MM.1S (cell line): ENCODE results near the gene DNAJC17.
A peak's percentile ranks its signal among the peaks of the same experiment; 100 is the strongest.

Experiments
- DNase-seq: peaks from one replicate; pipeline ENCODE4 v3.0.0-alpha.2; 2015
- H2AFZ ChIP-seq: fragments of 300-600 bp; sonication (generic); 2 replicates; pipeline ENCODE4 v1.6.0; 2016; ENCODE audit warnings: antibody characterized with exemption, low read length
- H3F3A ChIP-seq: fragments of 300-600 bp; sonication (generic); 2 replicates; pipeline ENCODE4 v1.6.1; 2016; ENCODE audit warnings: mild to moderate bottlenecking, antibody characterized with exemption, low read length, moderate library complexity, mixed read lengths; ENCODE audit not compliant: insufficient read depth
- H3K27ac ChIP-seq: fragments of 300-600 bp; sonication (generic); 2 replicates; pipeline ENCODE4 v1.5.1; 2016; ENCODE audit warnings: mild to moderate bottlenecking, low read length
- H3K27me3 ChIP-seq: fragments of 300-600 bp; sonication (generic); replicated peaks from 2 replicates; pipeline ENCODE4 v1.6.0; 2016; ENCODE audit warnings: low read length; ENCODE audit not compliant: insufficient read depth
- H3K36me3 ChIP-seq: fragments of 300-600 bp; sonication (generic); replicated peaks from 2 replicates; pipeline ENCODE4 v1.6.1; 2016; ENCODE audit warnings: mild to moderate bottlenecking, low read length, mixed read lengths; ENCODE audit not compliant: insufficient read depth
- H3K4me1 ChIP-seq: fragments of 300-600 bp; sonication (generic); 2 replicates; pipeline ENCODE4 v1.6.1; 2016; ENCODE audit warnings: low read length, mixed read lengths
- H3K4me2 ChIP-seq: fragments of 300-600 bp; sonication (generic); 2 replicates; pipeline ENCODE4 v1.6.0; 2016; ENCODE audit warnings: low read depth, low read length
- H3K4me3 ChIP-seq: fragments of 300-600 bp; sonication (generic); 2 replicates; pipeline ENCODE4 v1.5.1; 2016; ENCODE audit warnings: low read length, mixed read lengths
- H3K79me2 ChIP-seq: fragments of 300-600 bp; sonication (generic); 2 replicates; pipeline ENCODE4 v1.6.1; 2016; ENCODE audit warnings: mixed run types, low read length, mixed read lengths
- H3K9ac ChIP-seq: fragments of 300-600 bp; sonication (generic); 2 replicates; pipeline ENCODE4 v1.6.1; 2016; ENCODE audit warnings: low read length, mixed read lengths
- H3K9me2 ChIP-seq: fragments of 300-600 bp; sonication (generic); replicated peaks from 2 replicates; pipeline ENCODE4 v1.6.1; 2016; ENCODE audit warnings: mild to moderate bottlenecking, low read length, mixed read lengths; ENCODE audit not compliant: insufficient read depth
- H3K9me3 ChIP-seq: fragments of 300-600 bp; sonication (generic); replicated peaks from 2 replicates; pipeline ENCODE4 v1.6.1; 2016; ENCODE audit warnings: mild to moderate bottlenecking, low read length, mixed read lengths; ENCODE audit not compliant: insufficient read depth
- H4K20me1 ChIP-seq: fragments of 300-600 bp; sonication (generic); 2 replicates; pipeline ENCODE4 v1.6.1; 2016; ENCODE audit warnings: mild to moderate bottlenecking, low read length, moderate library complexity, mixed read lengths; ENCODE audit not compliant: insufficient read depth
- EZH2 ChIP-seq: fragments of 300-600 bp; sonication (generic); optimal IDR thresholded peaks from 2 replicates; pipeline ENCODE3; 2017; ENCODE audit warnings: low read depth, mild to moderate bottlenecking, antibody characterized with exemption, low read length, mixed read lengths
- EZH2phosphoT487 ChIP-seq: fragments of 300-600 bp; sonication (generic); IDR thresholded peaks from 2 replicates; pipeline ENCODE4 v1.6.1; 2018; ENCODE audit warnings: antibody characterized with exemption, low read length
- TF ChIP-seq, protein P1 (sequence below): fragments of 300-600 bp; sonication (generic); IDR thresholded peaks from 2 replicates; pipeline ENCODE4 v1.5.1; 2016; ENCODE audit warnings: antibody characterized with exemption, low read length, mixed read lengths

DNAJC17 gene

GRCh38 chr15:40806672-40807027, 623 bp downstream of the DNAJC17 start:
- DNase-seq: no peak
- Histone ChIP-seq H3K4me3 (peak overlapping the region; percentile 95), H3K9me3 (no peaks in the 10 kb centered on the region), H2AFZ (peak overlapping the region; percentile 100), H3K36me3 (no peaks in the 10 kb centered on the region), H3K79me2 (peaks cover 26% of the 10 kb centered on the region), H4K20me1 (no peaks in the 10 kb centered on the region), H3K9ac (peak overlapping the region; percentile 86; the same call in 1 of the 2 replicates), H3F3A (peaks cover 4% of the 10 kb centered on the region; the same call in 1 of the 2 replicates), H3K4me2 (peak overlapping the region; percentile 92), H3K9me2 (no peaks in the 10 kb centered on the region), H3K27ac (peak overlapping the region; percentile 60; the same call in 1 of the 2 replicates), H3K27me3 (no peaks in the 10 kb centered on the region), H3K4me1 (0 out of 2 replicates have a peak, but pooled peaks cover 6% of the 10 kb centered on the region)
- TF ChIP-seq EZH2phosphoT487: no peak
- TF ChIP-seq, protein P1, sequence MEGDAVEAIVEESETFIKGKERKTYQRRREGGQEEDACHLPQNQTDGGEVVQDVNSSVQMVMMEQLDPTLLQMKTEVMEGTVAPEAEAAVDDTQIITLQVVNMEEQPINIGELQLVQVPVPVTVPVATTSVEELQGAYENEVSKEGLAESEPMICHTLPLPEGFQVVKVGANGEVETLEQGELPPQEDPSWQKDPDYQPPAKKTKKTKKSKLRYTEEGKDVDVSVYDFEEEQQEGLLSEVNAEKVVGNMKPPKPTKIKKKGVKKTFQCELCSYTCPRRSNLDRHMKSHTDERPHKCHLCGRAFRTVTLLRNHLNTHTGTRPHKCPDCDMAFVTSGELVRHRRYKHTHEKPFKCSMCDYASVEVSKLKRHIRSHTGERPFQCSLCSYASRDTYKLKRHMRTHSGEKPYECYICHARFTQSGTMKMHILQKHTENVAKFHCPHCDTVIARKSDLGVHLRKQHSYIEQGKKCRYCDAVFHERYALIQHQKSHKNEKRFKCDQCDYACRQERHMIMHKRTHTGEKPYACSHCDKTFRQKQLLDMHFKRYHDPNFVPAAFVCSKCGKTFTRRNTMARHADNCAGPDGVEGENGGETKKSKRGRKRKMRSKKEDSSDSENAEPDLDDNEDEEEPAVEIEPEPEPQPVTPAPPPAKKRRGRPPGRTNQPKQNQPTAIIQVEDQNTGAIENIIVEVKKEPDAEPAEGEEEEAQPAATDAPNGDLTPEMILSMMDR: no peak
- TF ChIP-seq EZH2: no peak

DNA sequence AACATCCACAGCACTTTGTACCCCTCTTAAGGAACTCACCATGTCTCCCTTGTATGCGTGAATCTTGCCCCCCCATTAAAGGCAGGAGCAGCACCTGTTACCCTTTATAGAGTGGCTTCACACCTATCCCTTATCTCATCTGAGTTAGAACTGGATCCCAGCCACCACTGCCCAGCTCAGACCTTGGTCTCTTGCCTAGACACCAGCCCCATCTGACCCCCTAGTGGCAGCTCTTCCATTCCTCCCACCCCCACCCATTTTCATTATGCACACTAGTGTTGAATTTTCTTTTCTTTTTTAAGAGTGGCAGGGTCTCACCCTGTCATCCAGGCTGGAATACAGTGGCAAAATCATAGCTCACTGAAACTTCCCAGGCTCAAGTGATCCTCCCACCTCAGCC, 3.6 kb downstream of the DNAJC17 start:
- H3K4me3 ChIP-seq: no peak overlapping the region
- DNase-seq: no peak
- H3K4me2 ChIP-seq: no peak overlapping the region
- no peaks in the 10 kb centered on the region for H3K27me3 ChIP-seq
- TF ChIP-seq, protein P1: no peak
- TF ChIP-seq EZH2 (no peak), EZH2phosphoT487 (no peak)
- H3K9me2 ChIP-seq: no peaks in the 10 kb centered on the region
- no peaks in the 10 kb centered on the region for H3K36me3 ChIP-seq
- H3F3A ChIP-seq: peaks cover 4% of the 10 kb centered on the region; the same call in 1 of the 2 replicates
- H3K9me3 ChIP-seq: no peaks in the 10 kb centered on the region
- peaks cover 19% of the 10 kb centered on the region for H3K79me2 ChIP-seq
- H2AFZ ChIP-seq: no peak overlapping the region
- H3K27ac ChIP-seq: no peak overlapping the region
- H3K4me1 ChIP-seq: 0 out of 2 replicates have a peak, but pooled peaks cover 6% of the 10 kb centered on the region
- no peak overlapping the region for H3K9ac ChIP-seq
- H4K20me1 ChIP-seq: no peaks in the 10 kb centered on the region

GRCh38 chr15:40803076-40803475, 4.2 kb downstream of the DNAJC17 start:
- Histone ChIP-seq H3F3A (peaks cover 4% of the 10 kb centered on the region; the same call in 1 of the 2 replicates), H3K9me2 (no peaks in the 10 kb centered on the region), H3K4me2 (no peak overlapping the region), H3K4me3 (no peak overlapping the region), H2AFZ (no peak overlapping the region), H3K9me3 (no peaks in the 10 kb centered on the region), H3K27ac (no peak overlapping the region), H3K36me3 (no peaks in the 10 kb centered on the region), H3K4me1 (0 out of 2 replicates have a peak, but pooled peaks cover under 1% of the 10 kb centered on the region), H3K79me2 (peaks cover 13% of the 10 kb centered on the region), H3K9ac (no peak overlapping the region), H4K20me1 (no peaks in the 10 kb centered on the region), H3K27me3 (no peaks in the 10 kb centered on the region)
- TF ChIP-seq EZH2 (no peak), EZH2phosphoT487 (no peak)
- TF ChIP-seq, protein P1: no peak
- DNase-seq: no peak
